Esophagus muscularis mucosa (tissue), 4 donors: ENCODE measurements around the gene CD300LB.

Experiments used
- EP300 ChIP-seq: sonication (generic); formaldehyde crosslinking; IDR thresholded peaks from one replicate; pipeline ENCODE4 v1.6.1; 2017; ENCODE audit warnings: antibody characterized with exemption
- POLR2A ChIP-seq: fragments of 450-650 bp; IDR thresholded peaks from one replicate; pipeline ENCODE4 v1.6.1; 2017; ENCODE audit warnings: antibody characterized with exemption, moderate library complexity, mild to moderate bottlenecking, low read depth
- POLR2AphosphoS5 ChIP-seq, 2 donors: sonication (generic); formaldehyde crosslinking; IDR thresholded peaks; one replicate each; pipeline ENCODE4 v1.6.1; 2017; ENCODE audit warnings: antibody characterized with exemption in 2 of 2
- TF ChIP-seq, protein P1 (sequence below), 3 experiments: fragments of 200-600 bp in 2 of 3; fragments of 450-650 bp in 1 of 3; sonication (generic) in 2 of 3; IDR thresholded peaks; one replicate each; pipeline ENCODE4 v1.5.1; 2017 to 2019; ENCODE audit warnings: antibody characterized with exemption in 3 of 3, mild to moderate bottlenecking in 2 of 3, moderate library complexity in 1 of 3

DNA sequence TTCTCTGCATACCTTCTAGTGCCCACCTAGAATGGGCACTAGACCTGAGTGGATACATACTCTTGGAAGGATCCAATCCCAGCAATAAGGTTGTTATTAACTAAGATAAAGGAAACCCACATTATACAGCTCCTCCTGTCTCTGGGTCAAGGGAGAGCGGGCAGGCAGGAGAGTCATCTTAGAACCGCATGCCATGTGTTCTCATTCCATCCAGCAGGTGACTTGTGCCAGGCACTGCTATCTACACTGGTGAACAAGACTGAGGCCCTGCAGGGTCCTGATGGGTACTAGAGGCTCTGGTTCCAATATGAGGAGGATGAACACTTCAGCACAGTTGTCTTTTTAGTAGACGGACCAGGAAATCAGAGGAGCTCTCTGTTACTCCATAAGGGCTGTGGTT lies 41.9 kb upstream of the CD300LB start:
- TF ChIP-seq POLR2A (no peak), POLR2AphosphoS5 (IDR thresholded peaks at IDR 0.05) (no peak), EP300 (no peak)
- TF ChIP-seq, protein P1, sequence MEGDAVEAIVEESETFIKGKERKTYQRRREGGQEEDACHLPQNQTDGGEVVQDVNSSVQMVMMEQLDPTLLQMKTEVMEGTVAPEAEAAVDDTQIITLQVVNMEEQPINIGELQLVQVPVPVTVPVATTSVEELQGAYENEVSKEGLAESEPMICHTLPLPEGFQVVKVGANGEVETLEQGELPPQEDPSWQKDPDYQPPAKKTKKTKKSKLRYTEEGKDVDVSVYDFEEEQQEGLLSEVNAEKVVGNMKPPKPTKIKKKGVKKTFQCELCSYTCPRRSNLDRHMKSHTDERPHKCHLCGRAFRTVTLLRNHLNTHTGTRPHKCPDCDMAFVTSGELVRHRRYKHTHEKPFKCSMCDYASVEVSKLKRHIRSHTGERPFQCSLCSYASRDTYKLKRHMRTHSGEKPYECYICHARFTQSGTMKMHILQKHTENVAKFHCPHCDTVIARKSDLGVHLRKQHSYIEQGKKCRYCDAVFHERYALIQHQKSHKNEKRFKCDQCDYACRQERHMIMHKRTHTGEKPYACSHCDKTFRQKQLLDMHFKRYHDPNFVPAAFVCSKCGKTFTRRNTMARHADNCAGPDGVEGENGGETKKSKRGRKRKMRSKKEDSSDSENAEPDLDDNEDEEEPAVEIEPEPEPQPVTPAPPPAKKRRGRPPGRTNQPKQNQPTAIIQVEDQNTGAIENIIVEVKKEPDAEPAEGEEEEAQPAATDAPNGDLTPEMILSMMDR (IDR thresholded peaks at IDR 0.05): no peak
